Astrocyte (in vitro differentiated cells and primary cell): ENCODE data around the gene KCNN3. TPM values are rescaled to one million over a fixed set of nuclear protein-coding genes. Genes with fewer than 3 reads are reported as not detected.

Experiments
- DNase-seq: peaks from one replicate; pipeline ENCODE4 v3.0.0-alpha.2; 2010; ENCODE audit warnings: low read depth
- FAIRE-seq: peaks from 2 replicates; lab custom pipeline; 2011; peaks lifted over from hg19 to GRCh38; lab: Jason Lieb, UNC
- H2AFZ ChIP-seq: 2 replicates; pipeline ENCODE4 v1.6.0; 2012; ENCODE audit warnings: low read depth, low read length, inconsistent platforms
- H3K27ac ChIP-seq: 2 replicates; pipeline ENCODE4 v1.5.1; 2011; ENCODE audit warnings: low read depth, low read length, inconsistent platforms
- H3K27me3 ChIP-seq: 2 replicates; pipeline ENCODE4 v1.6.0; 2011; ENCODE audit warnings: low read length, inconsistent platforms; ENCODE audit not compliant: insufficient read depth
- H3K36me3 ChIP-seq: 2 replicates; pipeline ENCODE4 v1.5.1; 2011; ENCODE audit warnings: low read length, inconsistent platforms; ENCODE audit not compliant: insufficient read depth
- H3K4me1 ChIP-seq: 2 replicates; pipeline ENCODE4 v1.5.1; 2011; ENCODE audit warnings: low read length, inconsistent platforms; ENCODE audit not compliant: insufficient read depth
- H3K4me2 ChIP-seq: 2 replicates; pipeline ENCODE4 v1.6.0; 2012; ENCODE audit warnings: low read length, inconsistent platforms
- H3K4me3 ChIP-seq: 2 replicates; pipeline ENCODE4 v1.5.1; 2011; ENCODE audit warnings: low read depth, mild to moderate bottlenecking, low read length, inconsistent platforms; ENCODE audit not compliant: insufficient read depth
- H3K79me2 ChIP-seq: 2 replicates; pipeline ENCODE4 v1.6.0; 2012; ENCODE audit warnings: mild to moderate bottlenecking, low read length, inconsistent platforms; ENCODE audit not compliant: insufficient read depth
- H3K9ac ChIP-seq: 2 replicates; pipeline ENCODE4 v1.6.0; 2012; ENCODE audit warnings: mild to moderate bottlenecking, low read length, inconsistent platforms
- H3K9me3 ChIP-seq: 2 replicates; pipeline ENCODE4 v1.5.1; 2012; ENCODE audit warnings: low read depth, mild to moderate bottlenecking, low read length, inconsistent platforms; ENCODE audit not compliant: insufficient read depth
- H4K20me1 ChIP-seq: 2 replicates; pipeline ENCODE4 v1.6.0; 2012; ENCODE audit warnings: low read length, inconsistent platforms; ENCODE audit not compliant: insufficient read depth
- H3K27ac Mint-ChIP-seq: one replicate; pipeline ENCODE4 v1.8.0; 2021; ENCODE audit warnings: mild to moderate bottlenecking, mixed read lengths; ENCODE audit not compliant: unreplicated experiment
- H3K27me3 Mint-ChIP-seq: one replicate; pipeline ENCODE4 v1.8.0; 2021; ENCODE audit warnings: low read depth, mixed read lengths; ENCODE audit not compliant: unreplicated experiment
- H3K36me3 Mint-ChIP-seq: one replicate; pipeline ENCODE4 v1.8.0; 2021; ENCODE audit warnings: low read depth, mixed read lengths; ENCODE audit not compliant: unreplicated experiment
- H3K4me1 Mint-ChIP-seq: one replicate; pipeline ENCODE4 v1.8.0; 2021; ENCODE audit warnings: low read depth, mixed read lengths; ENCODE audit not compliant: unreplicated experiment
- H3K4me3 Mint-ChIP-seq: one replicate; pipeline ENCODE4 v1.8.0; 2021; ENCODE audit warnings: mild to moderate bottlenecking, moderate library complexity, mixed read lengths; ENCODE audit not compliant: unreplicated experiment
- H3K9me3 Mint-ChIP-seq: one replicate; pipeline ENCODE4 v1.8.0; 2021; ENCODE audit warnings: mild to moderate bottlenecking, mixed read lengths; ENCODE audit not compliant: unreplicated experiment
- CTCF ChIP-seq: IDR thresholded peaks from 2 replicates; pipeline ENCODE4 v1.5.1; 2011; ENCODE audit warnings: low read depth, mild to moderate bottlenecking, inconsistent platforms, low read length, moderate library complexity; ENCODE audit not compliant: insufficient read depth
- EZH2 ChIP-seq: IDR thresholded peaks from 2 replicates; pipeline ENCODE4 v1.6.1; 2012; ENCODE audit warnings: mild to moderate bottlenecking, low read length, inconsistent platforms; ENCODE audit not compliant: insufficient read depth
- total RNA-seq: library from RNA; stranded (reverse); gene quantifications from 2 replicates; pipeline ENCODE4 v1.2.1, GENCODE V29; 2021

The KCNN3 gene
- total RNA-seq, 1 donor from 2014 or later, result 0.66 TPM

- H4K20me1 ChIP-seq, result no peaks in the 10 kb centered on the region
- Mint-ChIP-seq H3K9me3 (no peaks in the 10 kb centered on the region), H3K36me3 (no peaks in the 10 kb centered on the region), H3K4me3 (no peak overlapping the region), H3K4me1 (no peaks in the 10 kb centered on the region), H3K27me3 (peaks cover 4% of the 10 kb centered on the region), H3K27ac (no peak overlapping the region)
- H3K9me3 ChIP-seq, result no peaks in the 10 kb centered on the region
- no peak for DNase-seq
- H3K4me3 ChIP-seq, result no peak overlapping the region
- H3K4me2 ChIP-seq, result no peak overlapping the region
- FAIRE-seq, result no peak
- H3K4me1 ChIP-seq, result no peaks in the 10 kb centered on the region
- no peak overlapping the region for H3K9ac ChIP-seq
- no peak overlapping the region for H2AFZ ChIP-seq
- no peaks in the 10 kb centered on the region for H3K79me2 ChIP-seq
- H3K27me3 ChIP-seq, result peaks cover 32% of the 10 kb centered on the region
- no peak overlapping the region for H3K27ac ChIP-seq
- H3K36me3 ChIP-seq, result no peaks in the 10 kb centered on the region
- no peak for TF ChIP-seq EZH2
- no peak for TF ChIP-seq CTCF
Observed at GRCh38 chr1:154657556-154657955, 212.5 kb downstream of the KCNN3 start.

- Mint-ChIP-seq H3K9me3 (no peaks in the 10 kb centered on the region), H3K27me3 (peaks cover 2% of the 10 kb centered on the region), H3K27ac (no peak overlapping the region), H3K36me3 (no peaks in the 10 kb centered on the region), H3K4me1 (no peaks in the 10 kb centered on the region), H3K4me3 (no peak overlapping the region)
- Histone ChIP-seq H4K20me1 (no peaks in the 10 kb centered on the region), H2AFZ (no peak overlapping the region), H3K9me3 (no peaks in the 10 kb centered on the region), H3K79me2 (no peaks in the 10 kb centered on the region), H3K4me2 (no peak overlapping the region), H3K4me3 (no peak overlapping the region), H3K36me3 (no peaks in the 10 kb centered on the region), H3K9ac (no peak overlapping the region), H3K27me3 (peaks cover 32% of the 10 kb centered on the region), H3K4me1 (no peaks in the 10 kb centered on the region), H3K27ac (no peak overlapping the region)
- no peak for TF ChIP-seq CTCF
- no peak for TF ChIP-seq EZH2
- no peak for DNase-seq
- no peak for FAIRE-seq
Observed at GRCh38 chr1:154652893-154653292, 217.2 kb downstream of the KCNN3 start.

Other genes with a start within 250 kb of the KCNN3 start
- 15.5 and 15.6 TPM in 2 replicates for gene PMVK, start 66.4 kb upstream of the KCNN3 start, total RNA-seq
- 89.2 and 96.4 TPM in 2 replicates for gene PBXIP1, start 85.8 kb upstream of the KCNN3 start, total RNA-seq
- 20.0 and 21.8 TPM in 2 replicates for gene PYGO2, start 91.5 kb upstream of the KCNN3 start, total RNA-seq
- 391 and 397 TPM in 2 replicates for gene SHC1, start 100.5 kb upstream of the KCNN3 start, total RNA-seq
- 36.5 and 37.9 TPM in 2 replicates for gene CKS1B, start 104.4 kb upstream of the KCNN3 start, total RNA-seq
- gene FLAD1, start 113.1 kb upstream of the KCNN3 start, total RNA-seq, result 46.6 and 51.5 TPM in 2 replicates
- gene LENEP, start 123.3 kb upstream of the KCNN3 start, total RNA-seq, result 0.99 TPM in 1 of 2 replicates, not detected in the other
- 46.1 and 47.5 TPM in 2 replicates for gene ZBTB7B, start 132.5 kb upstream of the KCNN3 start, total RNA-seq
- gene DCST2, start 163.5 kb upstream of the KCNN3 start, total RNA-seq, result 0.34 and 0.36 TPM in 2 replicates
- not detected in 2 replicates for gene DCST1, start 163.5 kb upstream of the KCNN3 start, total RNA-seq
- gene ADAM15, start 181.0 kb upstream of the KCNN3 start, total RNA-seq, result 66.8 and 68.3 TPM in 2 replicates
- gene EFNA4, start 193.5 kb upstream of the KCNN3 start, total RNA-seq, result 11.8 TPM in 2 replicates
- gene EFNA3, start 208.6 kb upstream of the KCNN3 start, total RNA-seq, result 2.9 and 3.4 TPM in 2 replicates